Urinary bladder (tissue), 4 donors: ENCODE measurements around the gene MTA2. TPM values are rescaled to one million over a fixed set of nuclear protein-coding genes. Genes with fewer than 3 reads are reported as not detected.
"Not testable (repeated sequence)": the region's sequence is repeated elsewhere in the genome, so short reads cannot be mapped to it uniquely, and the experiment has no call there.

Experiments used
- DNase-seq: peaks from one replicate; pipeline ENCODE4 v3.0.0-alpha.2; 2015; ENCODE audit errors: extremely low spot score
- H3K27ac ChIP-seq: one replicate; pipeline ENCODE4 v1.5.1; 2013; ENCODE audit warnings: low read depth, mild to moderate bottlenecking, moderate library complexity
- H3K36me3 ChIP-seq: one replicate; pipeline ENCODE4 v1.6.1; 2013; ENCODE audit warnings: mild to moderate bottlenecking, moderate library complexity; ENCODE audit not compliant: insufficient read depth
- H3K4me1 ChIP-seq: one replicate; pipeline ENCODE4 v1.6.1; 2013; ENCODE audit warnings: mild to moderate bottlenecking, moderate library complexity; ENCODE audit not compliant: insufficient read depth
- H3K4me3 ChIP-seq: one replicate; pipeline ENCODE4 v1.5.1; 2013; ENCODE audit warnings: low read depth, low read length
- WGBS: extraction: QIAGEN DNeasy Blood & Tissue Kit; methylation state at CpG from one replicate; pipeline ENCODE4 v1.1.7; 2013; 5-methylcytosine and 5-hydroxymethylcytosine counted together
- polyA plus RNA-seq: library from polyadenylated mRNA; stranded (reverse); fragments of 200-250 nt; gene quantifications from one replicate; pipeline ENCODE4 v1.2.3, GENCODE V29; 2013
- total RNA-seq: library from RNA; depleted of rRNA; stranded (reverse); fragments of >200 nt; gene quantifications from one replicate; pipeline ENCODE4 v1.2.3, GENCODE V29; 2014
- donor health status: healthy with polysubstance abuse.
- donor health status: healthy.

Gene MTA2
- total and polyA plus RNA-seq, 2 donors: 52.8 to 75.2 TPM

- no peaks in the 10 kb centered on the region for H3K36me3 ChIP-seq
- H3K4me1 ChIP-seq: no peaks in the 10 kb centered on the region
- peak overlapping the region; percentile 81 for H3K27ac ChIP-seq
- WGBS: 13% methylated on average over 2 of the region's 2 CpGs
- DNase-seq: no peak
- no peak overlapping the region for H3K4me3 ChIP-seq
These were observed 41.0 kb downstream of the MTA2 start for GRCh38 chr11:62560566-62561103.

- not testable (repeated sequence) for H3K36me3 ChIP-seq, H3K4me3 ChIP-seq, DNase-seq, H3K27ac ChIP-seq, H3K4me1 ChIP-seq
- 80% methylated on average over 5 of the region's 5 CpGs for WGBS
These were observed 42.0 kb downstream of the MTA2 start for GRCh38 chr11:62559626-62560025.

- 82% methylated on average over 8 of the region's 8 CpGs for WGBS
- H3K4me3 ChIP-seq: no peak overlapping the region
- H3K27ac ChIP-seq: no peak overlapping the region
- H3K36me3 ChIP-seq: no peaks in the 10 kb centered on the region
- DNase-seq: no peak
- H3K4me1 ChIP-seq: no peaks in the 10 kb centered on the region
These were observed 42.5 kb downstream of the MTA2 start for GRCh38 chr11:62559204-62559603.

GRCh38 chr11:62558669-62559068, 43.0 kb downstream of the MTA2 start:
- DNase-seq: no peak
- Histone ChIP-seq H3K4me3 (no peak overlapping the region), H3K36me3 (no peaks in the 10 kb centered on the region), H3K4me1 (no peaks in the 10 kb centered on the region), H3K27ac (no peak overlapping the region)
- 87% methylated on average over 9 of the region's 9 CpGs for WGBS

DNA sequence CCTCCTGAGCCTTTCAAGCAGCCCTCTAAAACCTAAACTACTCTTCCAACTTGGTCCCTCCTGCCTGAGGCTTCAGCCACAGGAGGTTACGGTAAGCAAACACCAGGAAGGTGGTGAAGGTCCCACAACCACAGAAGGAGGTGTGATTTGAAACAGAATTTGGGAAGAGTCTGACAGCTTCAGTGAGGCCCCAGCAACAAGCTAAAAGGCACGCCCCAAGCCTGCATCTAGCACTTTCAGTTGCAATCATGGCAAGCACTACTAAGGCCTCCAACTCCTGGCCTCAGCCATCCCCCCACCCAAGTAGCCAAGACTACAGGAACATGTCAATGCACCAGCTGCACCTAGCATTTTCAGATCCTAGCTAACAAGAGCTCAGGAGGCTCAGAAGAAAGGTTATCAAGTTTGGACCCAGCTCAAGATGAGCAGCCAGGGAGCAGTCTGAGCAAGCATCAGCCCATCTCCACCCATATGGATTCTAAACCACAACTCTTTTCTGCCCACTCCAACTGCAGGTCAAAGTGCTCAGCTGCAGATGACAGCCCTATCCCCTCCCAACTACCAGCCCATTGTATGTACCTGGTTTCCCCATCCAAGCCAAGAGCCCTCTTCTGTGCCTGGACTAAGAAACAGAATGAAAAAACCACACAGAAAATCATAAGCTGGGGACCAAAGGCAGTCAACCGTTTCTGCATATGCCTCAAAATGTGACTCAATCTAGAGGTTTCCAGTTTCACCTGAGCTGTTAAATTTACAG, 44.6 kb downstream of the MTA2 start:
- no peak for DNase-seq
- 39% methylated on average over 3 of the region's 3 CpGs for WGBS
- Histone ChIP-seq H3K27ac (peak overlapping the region; percentile 68), H3K4me1 (no peaks in the 10 kb centered on the region), H3K4me3 (no peak overlapping the region), H3K36me3 (no peaks in the 10 kb centered on the region)

- H3K4me1 ChIP-seq: no peaks in the 10 kb centered on the region
- no peak for DNase-seq
- no peaks in the 10 kb centered on the region for H3K36me3 ChIP-seq
- H3K27ac ChIP-seq: peak overlapping the region; percentile 68
- no peak overlapping the region for H3K4me3 ChIP-seq
- WGBS: 8% methylated on average over 14 of the region's 14 CpGs
These were observed 45.4 kb downstream of the MTA2 start for GRCh38 chr11:62556108-62556874.

- Histone ChIP-seq H3K4me1 (no peaks in the 10 kb centered on the region), H3K27ac (peak overlapping the region; percentile 68), H3K4me3 (no peak overlapping the region), H3K36me3 (no peaks in the 10 kb centered on the region)
- WGBS: 18% methylated on average over 4 of the region's 4 CpGs
- DNase-seq: no peak
These were observed 46.1 kb downstream of the MTA2 start for GRCh38 chr11:62555464-62556107.

DNA sequence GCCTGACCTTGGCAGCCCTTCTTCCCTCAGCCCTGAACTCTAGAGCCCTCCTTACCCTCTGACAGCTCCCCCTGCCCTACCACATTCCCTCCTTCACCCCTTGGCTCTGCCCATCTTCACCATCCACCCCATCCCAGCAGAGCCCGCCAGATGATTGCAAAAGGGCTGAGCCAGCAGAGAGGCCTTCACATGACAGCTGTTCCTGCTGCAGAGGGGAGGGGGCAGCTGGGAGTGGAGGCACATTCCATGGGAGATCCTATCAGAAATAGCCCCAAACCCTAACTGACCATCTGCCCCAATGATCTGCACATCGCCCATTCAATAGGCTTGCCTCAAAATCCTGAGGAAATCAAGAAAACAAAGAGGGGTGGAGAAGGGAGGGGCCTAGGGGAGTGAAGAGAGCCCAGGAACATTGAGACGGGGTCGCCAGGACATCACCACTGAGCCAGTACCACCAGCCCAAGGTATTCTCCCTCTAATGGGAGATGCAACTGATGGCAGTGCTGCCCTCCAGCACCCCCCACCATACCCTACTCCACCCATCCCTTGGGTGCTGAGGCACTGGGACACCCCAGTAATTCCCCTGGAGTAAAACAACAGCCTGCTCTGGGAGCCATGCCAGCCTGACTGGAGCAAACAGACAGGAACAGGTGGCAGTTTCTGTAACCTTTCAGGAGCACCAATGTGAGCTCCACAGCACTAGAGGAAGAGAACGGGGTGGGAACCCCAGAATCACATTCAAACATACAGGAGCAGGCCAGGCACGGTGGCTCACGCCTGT, 47.1 kb downstream of the MTA2 start:
- H3K4me1 ChIP-seq: no peaks in the 10 kb centered on the region
- peak overlapping the region; percentile 92 for H3K27ac ChIP-seq
- DNase-seq: no peak
- no peak overlapping the region for H3K4me3 ChIP-seq
- H3K36me3 ChIP-seq: no peaks in the 10 kb centered on the region
- WGBS: 73% methylated on average over 7 of the region's 7 CpGs

GRCh38 chr11:62553839-62554361, 47.8 kb downstream of the MTA2 start:
- DNase-seq: no peak

DNA sequence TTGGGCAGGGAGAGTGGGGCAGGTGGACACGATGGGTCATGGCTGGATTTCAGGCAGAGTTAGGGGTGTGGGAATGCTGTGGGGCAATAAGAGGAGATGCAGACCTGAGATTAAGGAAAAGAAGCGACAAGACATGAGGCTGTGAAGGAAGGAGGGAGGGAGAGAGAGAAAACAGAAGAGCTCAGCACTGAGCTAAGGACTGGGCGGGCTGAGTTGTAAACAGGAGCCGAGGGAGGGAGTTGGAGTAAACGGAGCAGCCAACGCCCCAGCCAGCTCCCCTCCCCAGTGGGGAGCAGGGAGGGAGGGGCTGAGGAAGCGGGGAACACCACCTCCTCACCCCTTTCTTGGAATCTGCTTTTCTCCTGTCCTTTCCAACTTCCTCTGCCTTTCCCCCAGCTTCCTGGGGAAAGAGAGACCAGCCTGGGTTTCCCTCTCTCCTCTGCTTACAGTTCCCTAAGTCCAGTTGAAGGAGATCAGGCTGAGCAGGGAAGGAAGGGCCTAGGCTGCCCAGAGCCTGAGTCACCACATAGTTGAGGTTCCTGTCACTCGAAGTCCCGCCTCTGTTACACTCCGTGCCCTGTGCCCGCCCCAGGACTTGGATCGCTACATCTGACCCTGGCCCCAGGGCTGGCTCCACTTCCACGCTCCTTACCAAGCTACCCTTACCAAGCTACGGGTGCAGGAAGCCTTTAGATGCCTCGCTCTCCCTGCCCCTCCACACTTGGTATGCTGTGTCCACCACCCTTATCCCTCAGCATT, 48.4 kb downstream of the MTA2 start:
- Histone ChIP-seq H3K4me3 (no peak overlapping the region), H3K4me1 (no peaks in the 10 kb centered on the region), H3K36me3 (no peaks in the 10 kb centered on the region), H3K27ac (peak overlapping the region; percentile 92)
- no peak for DNase-seq
- 3% methylated on average over 15 of the region's 15 CpGs for WGBS

More at GRCh38 chr11:62553839-62554361, 47.8 kb downstream of the MTA2 start:
- peak overlapping the region; percentile 92 for H3K27ac ChIP-seq
- H3K36me3 ChIP-seq: no peaks in the 10 kb centered on the region
- 64% methylated on average over 8 of the region's 8 CpGs for WGBS
- H3K4me1 ChIP-seq: no peaks in the 10 kb centered on the region
- H3K4me3 ChIP-seq: no peak overlapping the region

DNA sequence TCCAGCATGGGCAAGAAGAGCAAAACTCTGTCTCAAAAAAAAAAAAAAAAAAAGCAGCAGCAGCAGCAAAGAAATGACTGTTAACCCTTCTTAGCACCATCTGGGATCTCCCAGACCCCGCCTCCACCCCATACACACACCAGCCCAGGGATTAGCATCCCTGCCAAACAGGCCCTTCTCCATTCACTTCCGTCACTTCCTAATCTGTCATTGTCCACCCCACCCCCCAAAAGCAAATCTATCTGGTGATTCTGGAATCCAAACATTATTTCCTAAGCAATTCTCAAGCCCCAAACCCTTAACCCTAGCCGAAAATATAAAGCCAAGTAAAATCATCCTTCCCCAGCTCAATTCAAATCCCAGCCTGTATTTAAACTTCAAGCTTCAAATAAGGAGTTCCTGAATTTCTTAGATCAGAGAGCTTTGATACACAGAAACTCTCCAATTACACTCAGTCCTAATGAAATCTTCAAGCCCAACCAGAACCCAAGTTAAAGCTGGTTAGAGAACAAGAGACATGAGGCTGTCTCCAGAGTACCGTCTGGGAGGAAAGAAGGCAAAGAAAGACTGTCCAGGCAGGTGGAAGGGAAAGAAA, 49.1 kb downstream of the MTA2 start:
- WGBS: 8% methylated on average over 4 of the region's 4 CpGs
- no peak for DNase-seq
- Histone ChIP-seq H3K4me3 (no peak overlapping the region), H3K27ac (peak overlapping the region; percentile 85), H3K36me3 (no peaks in the 10 kb centered on the region), H3K4me1 (no peaks in the 10 kb centered on the region)

- H3K4me3 ChIP-seq, H3K27ac ChIP-seq, DNase-seq, H3K4me1 ChIP-seq, H3K36me3 ChIP-seq: not testable (repeated sequence)
- 95% methylated on average over 2 of the region's 2 CpGs for WGBS
These were observed 51.2 kb downstream of the MTA2 start for GRCh38 chr11:62550478-62550877.
